ENCODE data around the gene IP6K3. TPM values are rescaled to one million over a fixed set of nuclear protein-coding genes. Genes with fewer than 3 reads are reported as not detected.

IP6K3 gene
- total and polyA plus RNA-seq, 4 donors = 0.22 to 1.0 (median 0.43) TPM

DNA sequence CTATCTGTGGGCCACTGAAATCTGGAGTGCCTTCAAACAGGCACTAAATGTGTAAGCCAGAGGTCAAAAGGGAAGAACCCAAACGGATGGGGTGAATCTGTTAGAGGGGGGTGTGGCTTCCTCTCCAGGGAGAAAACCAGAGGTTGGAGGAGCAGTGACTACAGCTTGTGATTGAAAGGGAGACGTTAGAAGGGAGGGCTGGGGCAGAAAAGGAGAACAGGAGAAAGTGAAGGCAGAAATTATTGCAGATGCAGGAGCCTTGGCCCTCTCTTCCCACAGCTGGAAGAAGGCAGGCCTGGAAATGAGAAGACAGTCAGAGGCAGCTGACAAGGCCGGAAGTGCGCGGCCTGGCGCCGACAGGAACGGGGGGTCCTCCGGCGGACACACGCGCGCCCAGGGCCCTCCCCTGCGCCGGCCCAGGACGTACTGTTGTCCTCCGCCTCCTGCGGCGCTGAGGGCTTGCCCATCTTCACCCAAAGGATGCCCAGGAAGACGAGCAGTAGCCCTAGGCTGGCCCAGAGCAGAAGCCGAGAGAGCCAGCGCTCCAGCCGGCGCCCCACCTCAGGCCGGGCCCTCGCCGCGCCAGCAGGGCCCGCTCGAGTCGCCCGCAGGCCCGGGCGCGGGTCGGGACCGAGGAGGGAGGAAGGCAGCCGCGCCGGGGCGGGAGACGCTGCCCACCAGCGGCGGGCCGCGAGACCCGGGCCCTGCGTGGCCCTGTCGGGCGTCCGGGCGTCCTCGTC is 41.4 kb upstream of the IP6K3 start:
- WGBS (ENCODE audit: insufficient coverage) = under 1% methylated on average over 53 of the region's 53 CpGs
- peak in 2 of 6 donors; percentile 53 to 72 for DNase-seq (ENCODE audit: low read depth in 4 of 6, low spot score in 6 of 6)

DNA sequence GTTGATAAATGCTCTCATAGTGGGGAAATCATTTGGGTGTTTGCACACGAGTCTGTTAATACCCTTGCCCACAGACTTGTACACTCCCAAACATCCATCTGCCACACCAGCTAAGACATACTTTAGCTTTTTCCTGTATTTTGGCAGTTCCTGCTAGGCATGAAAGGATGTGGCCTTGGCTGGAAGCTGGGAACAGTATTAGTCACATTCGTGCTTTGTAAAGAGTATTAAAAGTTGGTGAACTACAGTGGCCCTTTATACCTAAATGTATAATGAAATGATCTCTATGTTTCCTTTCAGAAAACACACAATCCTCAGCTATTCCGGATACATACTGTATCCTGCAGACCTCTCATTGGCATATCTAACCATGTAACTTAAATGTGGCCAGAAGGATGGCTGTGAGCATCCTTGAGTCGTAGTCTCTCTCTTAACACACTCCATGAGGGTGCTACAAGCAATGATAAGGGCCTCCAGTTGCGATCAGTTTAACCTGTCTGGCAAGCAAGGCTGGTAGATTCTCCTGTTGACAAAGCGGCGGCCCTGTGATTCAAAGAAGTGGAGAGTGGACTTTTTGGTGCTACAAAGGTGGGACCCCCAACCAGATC is 40.7 kb upstream of the IP6K3 start:
- no peaks in the 10 kb centered on the region for H3K27me3 ChIP-seq (ENCODE audit: control insufficient read depth, insufficient read depth, low read length)
- no peaks in the 10 kb centered on the region for H3K9me3 ChIP-seq (ENCODE audit: control insufficient read depth, insufficient read depth, low read length)
- no peak for DNase-seq (ENCODE audit: low read depth in 4 of 6, low spot score in 6 of 6)
- H3K4me3 ChIP-seq (ENCODE audit: low read depth, low read length) = peak overlapping the region; percentile 45
- peaks cover 35% of the 10 kb centered on the region for H3K4me1 ChIP-seq (ENCODE audit: control insufficient read depth, insufficient read depth, low read length)
- H3K36me3 ChIP-seq (ENCODE audit: control insufficient read depth, insufficient read depth, low read length) = peaks cover 29% of the 10 kb centered on the region
- peak overlapping the region; percentile 88 for H3K27ac ChIP-seq (ENCODE audit: low read depth, low read length)
- 82% methylated on average over 3 of the region's 7 CpGs for WGBS (ENCODE audit: insufficient coverage)

More for the DNA sequence above, 41.4 kb upstream of the IP6K3 start:
- Histone ChIP-seq H3K4me1 (ENCODE audit: control insufficient read depth, insufficient read depth, low read length) (peaks cover 37% of the 10 kb centered on the region), H3K27me3 (ENCODE audit: control insufficient read depth, insufficient read depth, low read length) (no peaks in the 10 kb centered on the region), H3K27ac (ENCODE audit: low read depth, low read length) (peak overlapping the region; percentile 88), H3K36me3 (ENCODE audit: control insufficient read depth, insufficient read depth, low read length) (peaks cover 22% of the 10 kb centered on the region), H3K4me3 (ENCODE audit: low read depth, low read length) (peak overlapping the region; percentile 45), H3K9me3 (ENCODE audit: control insufficient read depth, insufficient read depth, low read length) (no peaks in the 10 kb centered on the region)

DNA sequence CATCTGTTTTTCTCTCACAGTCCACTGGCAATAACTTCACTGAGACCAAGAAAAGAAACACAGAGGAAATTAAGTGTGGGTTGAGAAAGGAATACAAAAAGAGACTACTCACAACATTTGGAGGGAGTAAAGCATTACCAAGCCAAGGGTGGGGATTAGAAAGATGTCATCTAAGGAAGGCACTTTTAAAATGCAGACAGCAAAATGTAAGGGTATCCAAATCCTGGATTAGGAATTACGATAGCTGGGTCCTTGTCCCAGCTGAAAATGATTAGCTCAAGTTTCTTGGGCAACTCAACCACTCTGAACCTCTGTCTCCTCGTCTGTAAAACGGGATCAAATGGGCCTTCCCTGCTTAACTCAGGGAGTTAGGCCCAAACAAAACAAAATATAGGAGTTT is 40.0 kb upstream of the IP6K3 start:
- Histone ChIP-seq H3K36me3 (ENCODE audit: control insufficient read depth, insufficient read depth, low read length) (peaks cover 36% of the 10 kb centered on the region), H3K4me1 (ENCODE audit: control insufficient read depth, insufficient read depth, low read length) (peaks cover 41% of the 10 kb centered on the region), H3K9me3 (ENCODE audit: control insufficient read depth, insufficient read depth, low read length) (no peaks in the 10 kb centered on the region), H3K27me3 (ENCODE audit: control insufficient read depth, insufficient read depth, low read length) (no peaks in the 10 kb centered on the region), H3K4me3 (ENCODE audit: low read depth, low read length) (no peak overlapping the region), H3K27ac (ENCODE audit: low read depth, low read length) (no peak overlapping the region)
- no peak for DNase-seq (ENCODE audit: low read depth in 4 of 6, low spot score in 6 of 6)
- WGBS (ENCODE audit: insufficient coverage) = 86% methylated on average over 1 of the region's 3 CpGs

DNA sequence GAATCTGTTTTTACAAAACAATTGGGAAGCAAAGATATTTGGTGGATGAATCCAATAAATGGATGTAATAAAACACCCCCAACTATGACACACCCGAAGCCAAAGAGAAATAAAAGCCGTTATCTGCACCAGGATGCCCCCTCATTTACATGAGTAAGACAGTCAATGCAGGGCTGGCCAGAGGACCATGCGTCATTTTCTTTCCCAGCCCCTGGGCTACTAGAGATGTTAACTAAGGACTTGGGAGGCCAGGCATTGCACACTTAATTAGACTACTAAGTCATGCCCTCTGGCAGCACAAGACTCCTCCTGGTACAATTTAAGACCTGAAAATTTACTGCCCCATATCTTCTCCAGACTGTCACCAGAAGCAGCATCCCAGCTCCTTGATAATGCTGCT is 39.1 kb upstream of the IP6K3 start:
- DNase-seq (ENCODE audit: low read depth in 4 of 6, low spot score in 6 of 6) = peak in 1 of 6 donors; percentile 60
- Histone ChIP-seq H3K9me3 (ENCODE audit: control insufficient read depth, insufficient read depth, low read length) (no peaks in the 10 kb centered on the region), H3K27ac (ENCODE audit: low read depth, low read length) (no peak overlapping the region), H3K36me3 (ENCODE audit: control insufficient read depth, insufficient read depth, low read length) (peaks cover 40% of the 10 kb centered on the region), H3K27me3 (ENCODE audit: control insufficient read depth, insufficient read depth, low read length) (no peaks in the 10 kb centered on the region), H3K4me1 (ENCODE audit: control insufficient read depth, insufficient read depth, low read length) (peaks cover 39% of the 10 kb centered on the region), H3K4me3 (ENCODE audit: low read depth, low read length) (no peak overlapping the region)
- WGBS (ENCODE audit: insufficient coverage) = 71% methylated on average over 1 of the region's 3 CpGs

DNA sequence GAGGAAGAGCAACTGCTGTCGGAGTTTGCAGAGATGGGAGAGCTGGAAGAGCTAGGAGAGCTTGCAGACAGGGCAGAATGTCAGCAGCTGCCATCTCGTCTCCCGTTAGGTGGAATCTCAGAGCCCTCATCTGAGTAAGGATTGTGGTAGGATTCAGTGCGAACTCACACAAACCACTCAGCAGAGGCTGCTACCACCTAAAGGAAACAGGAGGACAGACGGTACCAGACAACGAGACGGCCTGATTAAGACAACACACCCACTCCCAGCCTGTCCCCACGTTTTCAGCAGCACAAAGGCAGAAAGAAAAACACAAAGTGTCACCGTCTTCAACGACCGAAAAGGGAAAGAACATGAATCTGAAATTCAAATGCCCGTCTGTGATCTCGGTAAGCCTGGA is 38.1 kb upstream of the IP6K3 start:
- Histone ChIP-seq H3K27me3 (ENCODE audit: control insufficient read depth, insufficient read depth, low read length) (no peaks in the 10 kb centered on the region), H3K36me3 (ENCODE audit: control insufficient read depth, insufficient read depth, low read length) (peaks cover 50% of the 10 kb centered on the region), H3K4me1 (ENCODE audit: control insufficient read depth, insufficient read depth, low read length) (peaks cover 47% of the 10 kb centered on the region), H3K4me3 (ENCODE audit: low read depth, low read length) (no peak overlapping the region), H3K27ac (ENCODE audit: low read depth, low read length) (no peak overlapping the region), H3K9me3 (ENCODE audit: control insufficient read depth, insufficient read depth, low read length) (no peaks in the 10 kb centered on the region)
- WGBS (ENCODE audit: insufficient coverage) = 38% methylated on average over 7 of the region's 13 CpGs
- no peak for DNase-seq (ENCODE audit: low read depth in 4 of 6, low spot score in 6 of 6)

DNA sequence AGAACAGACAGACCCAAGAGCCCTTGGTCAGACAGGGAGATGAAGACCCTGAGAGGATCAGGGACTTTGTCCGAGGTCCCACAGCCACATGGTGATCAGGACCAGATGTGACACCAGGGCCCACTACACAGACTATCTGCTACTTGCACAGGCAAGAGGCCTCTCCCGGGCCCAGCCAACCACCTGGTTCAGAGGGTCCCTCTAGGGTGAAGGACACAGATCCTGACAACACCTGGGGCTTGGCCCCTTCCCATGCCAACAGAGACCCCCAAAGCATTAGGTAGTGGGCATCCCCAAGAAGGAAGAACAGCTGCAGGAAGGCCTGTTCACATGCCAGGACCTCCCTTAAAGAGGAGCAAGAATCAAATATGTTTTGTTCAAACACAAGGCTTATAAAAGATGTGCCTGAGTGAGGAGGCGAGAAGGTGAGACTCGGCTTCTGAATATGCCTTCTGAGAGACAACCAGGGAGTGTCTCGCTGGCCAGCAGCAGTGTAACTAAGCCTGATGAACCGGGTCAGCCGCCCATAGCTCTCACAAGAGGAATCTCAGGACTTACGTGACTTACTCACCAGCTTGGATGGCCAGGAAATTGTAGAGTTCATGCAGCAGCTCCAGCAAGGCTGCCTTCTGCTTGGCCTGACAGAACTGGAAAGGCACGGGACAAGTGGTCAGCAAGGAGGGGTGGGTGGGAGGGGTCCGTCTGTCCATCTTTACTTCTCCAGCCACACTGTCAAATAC is 37.2 kb upstream of the IP6K3 start:
- Histone ChIP-seq H3K27me3 (ENCODE audit: control insufficient read depth, insufficient read depth, low read length) (no peaks in the 10 kb centered on the region), H3K4me1 (ENCODE audit: control insufficient read depth, insufficient read depth, low read length) (peaks cover 46% of the 10 kb centered on the region), H3K36me3 (ENCODE audit: control insufficient read depth, insufficient read depth, low read length) (peaks cover 59% of the 10 kb centered on the region), H3K9me3 (ENCODE audit: control insufficient read depth, insufficient read depth, low read length) (no peaks in the 10 kb centered on the region), H3K4me3 (ENCODE audit: low read depth, low read length) (no peak overlapping the region), H3K27ac (ENCODE audit: low read depth, low read length) (no peak overlapping the region)
- 98% methylated on average over 8 of the region's 10 CpGs for WGBS (ENCODE audit: insufficient coverage)
- DNase-seq (ENCODE audit: low read depth in 4 of 6, low spot score in 6 of 6) = no peak

DNA sequence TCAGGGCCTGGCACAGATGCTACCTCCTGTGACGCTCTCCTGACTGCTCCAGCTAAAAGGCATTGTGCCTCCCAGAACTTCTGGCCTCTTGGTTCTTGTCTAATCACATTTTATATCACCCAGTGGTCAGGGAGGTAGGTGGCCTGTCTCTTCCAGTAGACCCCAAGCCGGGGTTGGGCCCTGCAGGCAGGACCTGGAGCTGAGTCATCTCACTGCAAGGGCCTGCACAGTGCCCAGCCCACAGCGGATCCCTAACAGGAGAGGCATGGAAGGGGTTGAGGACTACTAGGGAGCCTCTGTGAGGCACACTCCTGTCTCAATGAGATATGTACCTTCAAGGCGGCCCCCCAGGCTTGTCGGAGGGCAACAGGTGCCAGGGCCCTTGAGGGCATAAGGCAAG is 35.9 kb upstream of the IP6K3 start:
- Histone ChIP-seq H3K27me3 (ENCODE audit: control insufficient read depth, insufficient read depth, low read length) (no peaks in the 10 kb centered on the region), H3K4me3 (ENCODE audit: low read depth, low read length) (no peak overlapping the region), H3K9me3 (ENCODE audit: control insufficient read depth, insufficient read depth, low read length) (no peaks in the 10 kb centered on the region), H3K4me1 (ENCODE audit: control insufficient read depth, insufficient read depth, low read length) (peaks cover 49% of the 10 kb centered on the region), H3K36me3 (ENCODE audit: control insufficient read depth, insufficient read depth, low read length) (peaks cover 70% of the 10 kb centered on the region), H3K27ac (ENCODE audit: low read depth, low read length) (no peak overlapping the region)
- WGBS (ENCODE audit: insufficient coverage) = 98% methylated on average over 5 of the region's 5 CpGs
- no peak for DNase-seq (ENCODE audit: low read depth in 4 of 6, low spot score in 6 of 6)

DNA sequence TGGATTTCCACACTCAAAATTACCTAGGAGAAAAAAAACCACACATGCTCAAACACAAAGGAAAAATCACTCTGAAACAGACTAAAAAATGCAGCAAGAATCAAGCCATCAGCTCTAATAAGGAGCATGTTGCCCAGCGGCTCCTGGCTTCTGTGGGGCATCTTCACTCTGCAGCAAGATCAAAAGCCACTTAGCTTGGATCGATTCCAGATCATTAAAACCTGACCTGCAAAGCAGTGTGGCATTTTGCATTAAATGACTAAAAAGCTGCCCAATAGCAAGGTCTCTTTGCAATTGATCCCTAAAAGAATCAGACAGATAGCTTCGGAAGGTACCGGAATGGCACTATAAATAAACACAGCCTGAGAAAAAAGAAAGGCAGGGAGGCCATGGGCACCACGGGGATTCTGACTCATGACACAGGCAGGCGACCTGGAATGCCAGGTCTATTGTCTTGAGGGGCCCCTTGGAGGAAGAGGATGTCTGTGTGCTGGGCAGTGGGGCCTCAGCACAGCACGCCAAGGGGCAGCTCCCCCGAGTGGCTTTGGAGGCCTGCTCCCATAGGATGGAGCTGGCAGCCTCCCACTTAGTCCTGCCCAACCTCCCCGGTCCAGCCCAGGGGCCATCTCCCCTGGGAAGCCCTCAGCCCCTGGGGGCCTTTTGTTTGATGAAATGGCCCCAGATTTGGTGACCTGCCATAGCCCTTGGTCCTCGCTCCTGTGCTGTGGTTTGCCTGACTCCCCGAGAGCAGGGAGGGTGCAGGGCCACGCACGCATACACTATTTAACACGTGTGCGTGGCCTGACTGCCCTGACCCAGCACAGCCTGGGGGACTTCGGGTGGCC is 34.6 kb upstream of the IP6K3 start:
- Histone ChIP-seq H3K9me3 (ENCODE audit: control insufficient read depth, insufficient read depth, low read length) (no peaks in the 10 kb centered on the region), H3K27me3 (ENCODE audit: control insufficient read depth, insufficient read depth, low read length) (no peaks in the 10 kb centered on the region), H3K4me1 (ENCODE audit: control insufficient read depth, insufficient read depth, low read length) (peaks cover 49% of the 10 kb centered on the region), H3K36me3 (ENCODE audit: control insufficient read depth, insufficient read depth, low read length) (peaks cover 82% of the 10 kb centered on the region), H3K27ac (ENCODE audit: low read depth, low read length) (peak overlapping the region; percentile 44), H3K4me3 (ENCODE audit: low read depth, low read length) (no peak overlapping the region)
- DNase-seq (ENCODE audit: low read depth in 4 of 6, low spot score in 6 of 6) = peak in 1 of 6 donors; percentile 57
- WGBS (ENCODE audit: insufficient coverage) = 17% methylated on average over 11 of the region's 16 CpGs

DNA sequence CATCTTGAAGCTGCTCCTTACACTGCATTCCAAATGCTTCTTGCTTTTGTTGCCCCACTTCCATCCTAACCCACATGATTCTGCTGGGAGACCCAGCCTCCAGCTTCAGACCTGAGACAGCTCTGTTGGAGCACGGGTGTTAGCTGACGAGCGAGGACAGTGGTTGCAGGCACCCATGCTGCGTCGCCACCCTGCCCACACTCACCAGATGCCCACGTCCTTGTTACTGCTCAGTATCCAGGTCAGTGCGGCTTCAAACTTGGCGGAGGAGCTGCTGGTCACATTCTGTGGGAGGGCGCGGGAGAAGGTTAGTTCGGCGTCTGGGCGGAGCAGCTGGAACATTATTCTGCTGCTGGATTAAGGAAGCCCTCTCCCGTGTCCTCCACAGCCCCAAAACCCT is 33.2 kb upstream of the IP6K3 start:
- DNase-seq (ENCODE audit: low read depth in 4 of 6, low spot score in 6 of 6) = no peak
- no peak overlapping the region for H3K27ac ChIP-seq (ENCODE audit: low read depth, low read length)
- WGBS (ENCODE audit: insufficient coverage) = 89% methylated on average over 12 of the region's 14 CpGs

More for the DNA sequence above, 33.2 kb upstream of the IP6K3 start:
- Histone ChIP-seq H3K4me1 (ENCODE audit: control insufficient read depth, insufficient read depth, low read length) (peaks cover 46% of the 10 kb centered on the region), H3K9me3 (ENCODE audit: control insufficient read depth, insufficient read depth, low read length) (no peaks in the 10 kb centered on the region), H3K27me3 (ENCODE audit: control insufficient read depth, insufficient read depth, low read length) (no peaks in the 10 kb centered on the region), H3K4me3 (ENCODE audit: low read depth, low read length) (no peak overlapping the region), H3K36me3 (ENCODE audit: control insufficient read depth, insufficient read depth, low read length) (peaks cover 93% of the 10 kb centered on the region)
